Activated T-cell treated with anti-CD3 and anti-CD28 coated beads, Interleukin-2, amount 50 U/mL, for 24 hours (primary cell): ENCODE measurements around the gene CBLB.

Experiments
- DNase-seq: peaks from one replicate; pipeline ENCODE4 v3.0.0-alpha.2; 2020
- H3K27ac Mint-ChIP-seq: 2 replicates; pipeline ENCODE4 v1.8.0; 2020; ENCODE audit warnings: mild to moderate bottlenecking, mixed read lengths
- H3K27me3 Mint-ChIP-seq: 2 replicates; pipeline ENCODE4 v1.8.0; 2020; ENCODE audit warnings: mixed read lengths
- H3K36me3 Mint-ChIP-seq: 2 replicates; pipeline ENCODE4 v1.8.0; 2020; ENCODE audit warnings: low read depth, mixed read lengths
- H3K4me1 Mint-ChIP-seq: 2 replicates; pipeline ENCODE4 v1.8.0; 2020; ENCODE audit warnings: low read depth, mixed read lengths
- H3K4me3 Mint-ChIP-seq: 2 replicates; pipeline ENCODE4 v1.8.0; 2020; ENCODE audit warnings: mild to moderate bottlenecking, moderate library complexity, mixed read lengths
- H3K9me3 Mint-ChIP-seq: 2 replicates; pipeline ENCODE4 v1.8.0; 2020; ENCODE audit warnings: mixed read lengths

Gene CBLB

GRCh38 chr3:105700575-105700974 is 168.2 kb downstream of the CBLB start:
- peak overlapping the region; percentile 83 for H3K27ac Mint-ChIP-seq
- no peaks in the 10 kb centered on the region for H3K9me3 Mint-ChIP-seq
- H3K4me3 Mint-ChIP-seq, result no peak overlapping the region
- peaks cover 43% of the 10 kb centered on the region for H3K4me1 Mint-ChIP-seq
- H3K36me3 Mint-ChIP-seq, result peaks cover 90% of the 10 kb centered on the region
- no peak for DNase-seq
- H3K27me3 Mint-ChIP-seq, result no peaks in the 10 kb centered on the region

DNA sequence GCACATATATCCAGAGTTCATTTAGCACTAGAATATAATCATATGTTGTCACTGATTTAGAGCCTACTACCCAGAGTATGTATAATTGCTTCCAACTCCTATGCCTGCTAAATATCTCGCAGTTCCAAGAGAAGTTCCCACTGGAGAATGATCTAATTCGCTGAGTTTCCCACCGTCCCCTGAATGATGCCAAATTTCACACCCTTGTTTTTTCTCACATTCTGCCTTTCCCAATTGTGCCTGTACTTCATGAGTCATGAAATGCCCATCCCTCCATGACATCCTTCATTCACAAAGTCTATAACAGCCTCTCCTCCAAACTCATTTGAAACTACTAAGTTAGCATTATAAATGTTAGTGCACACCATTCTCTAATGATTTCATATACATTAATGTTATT is 177.2 kb downstream of the CBLB start:
- H3K27me3 Mint-ChIP-seq, result no peaks in the 10 kb centered on the region
- DNase-seq, result no peak
- peaks cover 2% of the 10 kb centered on the region for H3K9me3 Mint-ChIP-seq
- H3K27ac Mint-ChIP-seq, result peak overlapping the region; percentile 51
- H3K4me3 Mint-ChIP-seq, result no peak overlapping the region
- H3K36me3 Mint-ChIP-seq, result peaks cover 82% of the 10 kb centered on the region
- H3K4me1 Mint-ChIP-seq, result peaks cover 48% of the 10 kb centered on the region

DNA sequence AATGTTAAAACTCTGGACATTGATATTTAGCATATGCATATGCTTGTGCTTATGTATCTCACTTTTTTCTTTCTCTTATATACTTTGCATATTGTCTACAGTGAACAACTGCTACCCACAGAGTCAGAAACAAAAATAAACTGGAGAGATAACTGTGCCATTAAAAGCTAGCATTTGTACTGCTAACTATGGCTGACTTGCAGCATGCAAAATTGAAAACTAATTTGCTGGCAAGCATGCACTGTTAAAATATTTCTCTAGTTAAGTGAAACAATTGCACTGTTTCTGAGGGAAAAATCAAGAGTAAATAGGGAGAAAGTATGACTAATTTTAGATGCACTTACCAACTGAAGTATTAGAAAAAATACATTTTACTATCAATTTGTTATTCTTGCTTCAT is 177.8 kb downstream of the CBLB start:
- Mint-ChIP-seq H3K4me1 (peaks cover 52% of the 10 kb centered on the region), H3K36me3 (peaks cover 82% of the 10 kb centered on the region), H3K4me3 (no peak overlapping the region), H3K9me3 (peaks cover 2% of the 10 kb centered on the region), H3K27ac (no peak overlapping the region), H3K27me3 (no peaks in the 10 kb centered on the region)
- DNase-seq, result no peak

DNA sequence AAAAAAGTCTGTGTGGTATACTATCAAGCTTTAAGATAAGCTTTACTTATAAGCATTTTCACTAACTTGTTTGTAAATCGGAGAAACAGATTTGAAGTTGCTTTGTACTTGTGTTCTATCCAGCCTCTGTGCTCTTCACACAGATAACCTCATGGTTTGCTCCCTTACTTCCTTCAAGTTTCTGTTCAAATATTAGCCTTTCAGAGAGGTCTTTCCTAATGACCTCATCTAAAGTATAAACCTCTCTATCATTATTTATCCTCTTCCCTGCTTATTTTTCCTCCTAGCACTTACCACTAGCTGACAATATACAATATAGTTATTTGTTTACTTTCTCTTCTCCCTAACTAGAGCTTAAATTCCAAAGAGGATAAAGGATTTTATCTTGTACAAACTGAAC is 180.0 kb downstream of the CBLB start:
- peaks cover 82% of the 10 kb centered on the region for H3K36me3 Mint-ChIP-seq
- no peaks in the 10 kb centered on the region for H3K27me3 Mint-ChIP-seq
- no peak for DNase-seq
- no peak overlapping the region for H3K4me3 Mint-ChIP-seq
- H3K9me3 Mint-ChIP-seq, result peaks cover 2% of the 10 kb centered on the region
- peak overlapping the region; percentile 72 for H3K27ac Mint-ChIP-seq
- peaks cover 52% of the 10 kb centered on the region for H3K4me1 Mint-ChIP-seq

GRCh38 chr3:105686278-105686897 is 182.4 kb downstream of the CBLB start:
- Mint-ChIP-seq H3K4me3 (no peak overlapping the region), H3K36me3 (peaks cover 81% of the 10 kb centered on the region), H3K27me3 (no peaks in the 10 kb centered on the region), H3K4me1 (peaks cover 34% of the 10 kb centered on the region), H3K9me3 (no peaks in the 10 kb centered on the region), H3K27ac (peak overlapping the region; percentile 74)
- no peak for DNase-seq

GRCh38 chr3:105679951-105680350 is 188.9 kb downstream of the CBLB start:
- Mint-ChIP-seq H3K4me1 (peaks cover 27% of the 10 kb centered on the region), H3K9me3 (peaks cover 4% of the 10 kb centered on the region), H3K4me3 (no peak overlapping the region), H3K36me3 (peaks cover 90% of the 10 kb centered on the region), H3K27ac (no peak overlapping the region), H3K27me3 (no peaks in the 10 kb centered on the region)
- DNase-seq, result no peak

DNA sequence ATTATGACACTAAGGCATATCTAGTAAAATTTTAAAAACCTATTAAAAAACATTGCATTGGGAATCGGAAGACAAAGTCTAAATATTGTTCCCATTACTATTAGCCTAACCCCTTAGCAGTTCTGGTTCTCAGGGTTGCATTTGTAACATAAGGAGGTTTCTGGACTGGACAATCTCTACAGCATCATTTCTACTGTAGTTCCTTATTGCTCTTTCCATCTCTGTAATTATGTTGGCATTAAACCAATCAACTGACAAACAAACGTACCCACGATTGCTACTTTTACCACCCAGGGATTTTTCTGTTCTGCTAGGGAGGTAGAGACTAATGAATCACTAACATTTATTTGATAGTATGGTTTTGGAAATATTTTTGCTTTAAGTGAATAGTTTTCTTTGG is 190.8 kb downstream of the CBLB start:
- peaks cover 38% of the 10 kb centered on the region for H3K4me1 Mint-ChIP-seq
- no peak for DNase-seq
- no peaks in the 10 kb centered on the region for H3K27me3 Mint-ChIP-seq
- no peak overlapping the region for H3K4me3 Mint-ChIP-seq
- peaks cover 90% of the 10 kb centered on the region for H3K36me3 Mint-ChIP-seq
- H3K27ac Mint-ChIP-seq, result no peak overlapping the region
- H3K9me3 Mint-ChIP-seq, result peaks cover 4% of the 10 kb centered on the region

DNA sequence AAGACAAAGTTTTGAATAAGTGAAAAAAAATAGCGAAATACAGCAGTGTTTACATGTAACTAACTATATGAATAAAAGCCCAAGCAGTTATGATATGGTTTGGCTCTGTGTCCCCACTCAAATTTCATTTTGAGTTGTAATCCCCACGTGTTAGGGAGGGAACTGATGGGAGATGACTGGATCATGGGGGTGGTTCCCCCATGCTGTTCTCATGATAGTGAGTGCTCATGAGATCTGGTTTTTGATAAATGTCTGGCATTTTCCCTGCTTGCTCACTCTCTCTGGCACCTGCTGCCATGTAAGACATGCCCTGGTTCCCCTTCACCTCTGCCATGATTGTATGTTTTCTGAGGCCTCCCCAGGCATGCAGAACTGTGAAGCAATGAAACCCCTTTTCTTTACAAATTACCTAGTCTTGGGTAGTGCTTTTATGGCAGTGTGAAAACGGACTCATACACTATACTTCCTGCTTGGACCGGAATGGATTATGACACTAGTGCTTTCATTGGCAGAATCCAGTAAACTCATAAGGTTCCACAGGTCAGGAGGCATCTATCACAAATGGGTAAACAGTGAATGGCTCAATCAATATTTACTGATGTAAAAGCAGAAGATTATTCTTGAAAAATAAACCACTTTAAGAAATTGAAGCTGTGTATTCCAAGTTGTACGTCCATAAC is 192.1 kb downstream of the CBLB start:
- H3K9me3 Mint-ChIP-seq, result peaks cover 4% of the 10 kb centered on the region
- H3K27ac Mint-ChIP-seq, result peak overlapping the region; percentile 93
- peaks cover 38% of the 10 kb centered on the region for H3K4me1 Mint-ChIP-seq
- peaks cover 90% of the 10 kb centered on the region for H3K36me3 Mint-ChIP-seq
- H3K4me3 Mint-ChIP-seq, result peak overlapping the region; percentile 27
- DNase-seq, result peak; percentile 45
- H3K27me3 Mint-ChIP-seq, result no peaks in the 10 kb centered on the region

GRCh38 chr3:105674437-105675065 is 194.3 kb downstream of the CBLB start:
- H3K4me1 Mint-ChIP-seq, result peaks cover 31% of the 10 kb centered on the region

GRCh38 chr3:105672996-105673395 is 195.8 kb downstream of the CBLB start:
- Mint-ChIP-seq H3K4me1 (peaks cover 29% of the 10 kb centered on the region), H3K36me3 (peaks cover 90% of the 10 kb centered on the region), H3K4me3 (no peak overlapping the region), H3K27me3 (no peaks in the 10 kb centered on the region), H3K27ac (no peak overlapping the region), H3K9me3 (peaks cover 4% of the 10 kb centered on the region)
- no peak for DNase-seq

More at GRCh38 chr3:105674437-105675065, 194.3 kb downstream of the CBLB start:
- peaks cover 4% of the 10 kb centered on the region for H3K9me3 Mint-ChIP-seq
- no peak overlapping the region for H3K4me3 Mint-ChIP-seq
- no peak overlapping the region for H3K27ac Mint-ChIP-seq
- H3K36me3 Mint-ChIP-seq, result peaks cover 88% of the 10 kb centered on the region
- no peak for DNase-seq
- no peaks in the 10 kb centered on the region for H3K27me3 Mint-ChIP-seq

DNA sequence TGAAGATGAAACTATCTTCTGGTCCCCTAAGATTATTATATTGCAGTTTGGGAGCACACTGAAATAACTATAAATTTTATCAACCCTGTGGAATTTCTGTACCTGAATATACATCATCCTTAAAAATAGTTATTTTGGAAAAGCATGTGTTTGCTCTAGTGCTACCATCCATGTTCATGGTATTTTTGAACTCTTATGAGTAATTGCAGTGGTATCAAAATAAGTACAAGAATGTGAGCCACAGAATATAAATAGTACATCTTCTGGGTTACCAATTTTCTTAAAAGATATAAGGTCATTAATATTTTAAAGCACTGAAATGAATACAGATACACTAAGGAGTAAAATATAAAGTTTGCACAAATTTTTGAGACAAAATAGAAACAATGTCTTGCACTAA is 206.5 kb downstream of the CBLB start:
- no peak for DNase-seq
- Mint-ChIP-seq H3K4me3 (no peak overlapping the region), H3K27ac (no peak overlapping the region), H3K9me3 (no peaks in the 10 kb centered on the region), H3K27me3 (no peaks in the 10 kb centered on the region), H3K4me1 (peaks cover 2% of the 10 kb centered on the region), H3K36me3 (peaks cover 88% of the 10 kb centered on the region)

- no peak for DNase-seq
- no peak overlapping the region for H3K4me3 Mint-ChIP-seq
- H3K27me3 Mint-ChIP-seq, result no peaks in the 10 kb centered on the region
- peaks cover 2% of the 10 kb centered on the region for H3K4me1 Mint-ChIP-seq
- H3K27ac Mint-ChIP-seq, result no peak overlapping the region
- H3K36me3 Mint-ChIP-seq, result peaks cover 89% of the 10 kb centered on the region
- H3K9me3 Mint-ChIP-seq, result no peaks in the 10 kb centered on the region
Measured at GRCh38 chr3:105661461-105661860, 207.4 kb downstream of the CBLB start.

DNA sequence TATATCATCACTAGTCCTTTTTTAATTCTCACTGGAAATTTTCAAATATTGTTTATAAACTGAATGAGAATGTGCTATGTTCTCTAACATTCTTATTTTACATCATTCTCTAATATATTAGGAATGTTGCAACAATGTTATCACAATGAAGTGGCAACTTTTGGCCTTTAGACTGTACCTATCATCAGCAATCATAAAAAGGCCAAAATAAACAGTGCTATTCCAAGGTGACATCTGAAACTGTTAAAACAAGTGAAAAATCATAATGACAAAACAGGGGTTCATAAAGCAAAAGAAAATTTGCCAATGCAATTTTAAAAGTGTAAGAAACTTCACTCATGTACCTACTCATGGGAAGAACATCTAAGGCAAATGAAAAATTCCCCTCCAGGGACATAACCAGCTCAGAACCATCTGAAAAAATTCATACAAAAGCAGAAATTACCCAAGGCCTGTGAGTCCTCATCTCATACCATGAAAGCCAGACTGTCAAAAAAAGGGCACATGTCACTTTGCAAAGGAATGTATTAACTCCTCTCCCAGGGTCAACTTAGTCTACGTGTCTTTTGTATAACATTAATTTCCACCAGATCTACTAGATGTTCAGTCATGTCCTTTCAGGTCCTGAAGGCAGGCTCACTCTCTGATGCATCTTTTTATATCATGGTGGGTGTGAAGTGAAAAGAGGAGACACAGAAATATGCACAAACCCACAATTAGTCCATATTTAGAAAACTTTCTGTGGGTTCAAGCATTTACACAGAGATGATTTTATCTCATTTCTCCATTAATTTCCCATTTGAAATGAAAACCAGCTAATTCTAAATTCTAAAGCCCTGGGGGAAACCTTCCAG is 211.9 kb downstream of the CBLB start:
- Mint-ChIP-seq H3K27me3 (no peaks in the 10 kb centered on the region), H3K27ac (no peak overlapping the region), H3K4me1 (no peaks in the 10 kb centered on the region), H3K4me3 (no peak overlapping the region), H3K36me3 (peaks cover 64% of the 10 kb centered on the region), H3K9me3 (no peaks in the 10 kb centered on the region)
- no peak for DNase-seq

DNA sequence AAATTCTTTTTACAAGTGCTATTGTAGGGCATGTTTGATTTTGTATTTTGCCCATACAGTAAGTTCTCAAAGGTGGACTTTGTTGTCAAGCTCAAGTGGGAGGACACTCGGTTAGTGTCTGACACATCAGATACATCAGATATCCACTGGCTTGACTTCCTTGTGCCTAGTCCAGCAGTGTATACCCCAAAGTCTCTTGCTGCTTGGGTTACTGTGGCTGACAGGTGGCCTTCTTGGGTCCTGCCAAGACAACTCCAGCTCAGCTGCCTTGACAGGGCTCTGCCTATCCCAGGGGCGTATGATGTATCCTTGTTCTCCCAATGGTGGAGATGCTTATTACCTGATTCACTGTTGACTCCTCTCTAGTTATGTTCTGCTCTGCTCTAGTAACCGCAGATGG is 214.9 kb downstream of the CBLB start:
- no peak overlapping the region for H3K27ac Mint-ChIP-seq

More for the DNA sequence above, 214.9 kb downstream of the CBLB start:
- no peak overlapping the region for H3K4me3 Mint-ChIP-seq
- DNase-seq, result no peak
- H3K36me3 Mint-ChIP-seq, result peaks cover 33% of the 10 kb centered on the region
- no peaks in the 10 kb centered on the region for H3K27me3 Mint-ChIP-seq
- no peaks in the 10 kb centered on the region for H3K4me1 Mint-ChIP-seq
- no peaks in the 10 kb centered on the region for H3K9me3 Mint-ChIP-seq
